ENCODE measurements around the gene QPCT. TPM values are rescaled to one million over a fixed set of nuclear protein-coding genes. Genes with fewer than 3 reads are reported as not detected.

Gene QPCT
- total and polyA plus RNA-seq, 2 experiments from 2014 or later = 13.2 TPM

DNA sequence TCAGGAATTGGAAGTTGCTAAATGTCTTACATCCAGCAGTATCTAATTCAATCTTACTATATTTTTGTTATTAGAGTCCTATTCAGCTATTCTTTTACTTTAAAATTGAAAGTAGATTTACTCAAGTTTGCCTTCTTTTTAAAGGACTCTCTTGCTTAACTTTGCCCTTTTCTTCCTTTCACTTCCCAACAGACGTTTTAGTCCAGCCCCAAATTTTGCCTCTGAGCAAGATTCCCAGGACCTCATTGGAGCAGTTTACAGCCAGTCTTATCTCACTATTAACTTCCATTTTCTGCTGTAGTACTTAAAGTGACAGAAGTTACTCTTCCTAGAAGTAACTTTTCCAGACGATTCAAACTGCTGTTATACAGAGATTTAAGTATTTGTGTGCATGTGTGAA, 18.1 kb upstream of the QPCT start:
- H4K20me1 ChIP-seq (replicated peaks; ENCODE audit: insufficient read depth) = peaks cover 8% of the 10 kb centered on the region; the same call in 1 of the 2 replicates
- no peak overlapping the region for H3K4me2 ChIP-seq
- peaks cover 20% of the 10 kb centered on the region for H3K4me1 ChIP-seq (ENCODE audit: insufficient read depth)
- H3F3A ChIP-seq (replicated peaks; ENCODE audit: low read depth) = peaks cover 11% of the 10 kb centered on the region
- Mint-ChIP-seq H3K27ac (no peak overlapping the region), H3K36me3 (ENCODE audit: low read depth) (peaks cover 9% of the 10 kb centered on the region; the same call in 1 of the 3 replicates), H3K9me3 (no peaks in the 10 kb centered on the region; the same call in 2 of the 3 replicates), H3K4me1 (peaks cover 14% of the 10 kb centered on the region), H3K27me3 (ENCODE audit: insufficient read depth, low read depth, poor library complexity) (peaks cover 20% of the 10 kb centered on the region), H3K4me3 (no peak overlapping the region)
- H3K36me3 ChIP-seq (ENCODE audit: insufficient read depth) = peaks cover 3% of the 10 kb centered on the region; the same call in 1 of the 2 replicates
- H2AFZ ChIP-seq = no peak overlapping the region
- ATAC-seq = no peak
- no peaks in the 10 kb centered on the region for H3K9me2 ChIP-seq (ENCODE audit: insufficient read depth)
- H3K27me3 ChIP-seq (ENCODE audit: insufficient read depth) = peaks cover 24% of the 10 kb centered on the region
- H3K79me2 ChIP-seq (replicated peaks; ENCODE audit: insufficient read depth) = peaks cover 28% of the 10 kb centered on the region
- DNase-seq (ENCODE audit: low spot score) = no peak
- H3K27ac ChIP-seq (ENCODE audit: low read depth) = no peak overlapping the region
- no peak overlapping the region for H3K4me3 ChIP-seq
- TF ChIP-seq POLR2AphosphoS5 (IDR thresholded peaks at IDR 0.05; ENCODE audit: low read depth) (no peak), CREB1 (CRISPR knock-in tag; IDR thresholded peaks at IDR 0.05; ENCODE audit: low read depth) (no peak), EZH2 (IDR thresholded peaks at IDR 0.05; ENCODE audit: low read depth, unreplicated experiment) (no peak), ZNF114 (CRISPR knock-in tag; IDR thresholded peaks at IDR 0.05) (no peak)
- TF ChIP-seq, protein P1, sequence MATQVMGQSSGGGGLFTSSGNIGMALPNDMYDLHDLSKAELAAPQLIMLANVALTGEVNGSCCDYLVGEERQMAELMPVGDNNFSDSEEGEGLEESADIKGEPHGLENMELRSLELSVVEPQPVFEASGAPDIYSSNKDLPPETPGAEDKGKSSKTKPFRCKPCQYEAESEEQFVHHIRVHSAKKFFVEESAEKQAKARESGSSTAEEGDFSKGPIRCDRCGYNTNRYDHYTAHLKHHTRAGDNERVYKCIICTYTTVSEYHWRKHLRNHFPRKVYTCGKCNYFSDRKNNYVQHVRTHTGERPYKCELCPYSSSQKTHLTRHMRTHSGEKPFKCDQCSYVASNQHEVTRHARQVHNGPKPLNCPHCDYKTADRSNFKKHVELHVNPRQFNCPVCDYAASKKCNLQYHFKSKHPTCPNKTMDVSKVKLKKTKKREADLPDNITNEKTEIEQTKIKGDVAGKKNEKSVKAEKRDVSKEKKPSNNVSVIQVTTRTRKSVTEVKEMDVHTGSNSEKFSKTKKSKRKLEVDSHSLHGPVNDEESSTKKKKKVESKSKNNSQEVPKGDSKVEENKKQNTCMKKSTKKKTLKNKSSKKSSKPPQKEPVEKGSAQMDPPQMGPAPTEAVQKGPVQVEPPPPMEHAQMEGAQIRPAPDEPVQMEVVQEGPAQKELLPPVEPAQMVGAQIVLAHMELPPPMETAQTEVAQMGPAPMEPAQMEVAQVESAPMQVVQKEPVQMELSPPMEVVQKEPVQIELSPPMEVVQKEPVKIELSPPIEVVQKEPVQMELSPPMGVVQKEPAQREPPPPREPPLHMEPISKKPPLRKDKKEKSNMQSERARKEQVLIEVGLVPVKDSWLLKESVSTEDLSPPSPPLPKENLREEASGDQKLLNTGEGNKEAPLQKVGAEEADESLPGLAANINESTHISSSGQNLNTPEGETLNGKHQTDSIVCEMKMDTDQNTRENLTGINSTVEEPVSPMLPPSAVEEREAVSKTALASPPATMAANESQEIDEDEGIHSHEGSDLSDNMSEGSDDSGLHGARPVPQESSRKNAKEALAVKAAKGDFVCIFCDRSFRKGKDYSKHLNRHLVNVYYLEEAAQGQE (IDR thresholded peaks at IDR 0.05; ENCODE audit: unreplicated experiment) = no peak

DNA sequence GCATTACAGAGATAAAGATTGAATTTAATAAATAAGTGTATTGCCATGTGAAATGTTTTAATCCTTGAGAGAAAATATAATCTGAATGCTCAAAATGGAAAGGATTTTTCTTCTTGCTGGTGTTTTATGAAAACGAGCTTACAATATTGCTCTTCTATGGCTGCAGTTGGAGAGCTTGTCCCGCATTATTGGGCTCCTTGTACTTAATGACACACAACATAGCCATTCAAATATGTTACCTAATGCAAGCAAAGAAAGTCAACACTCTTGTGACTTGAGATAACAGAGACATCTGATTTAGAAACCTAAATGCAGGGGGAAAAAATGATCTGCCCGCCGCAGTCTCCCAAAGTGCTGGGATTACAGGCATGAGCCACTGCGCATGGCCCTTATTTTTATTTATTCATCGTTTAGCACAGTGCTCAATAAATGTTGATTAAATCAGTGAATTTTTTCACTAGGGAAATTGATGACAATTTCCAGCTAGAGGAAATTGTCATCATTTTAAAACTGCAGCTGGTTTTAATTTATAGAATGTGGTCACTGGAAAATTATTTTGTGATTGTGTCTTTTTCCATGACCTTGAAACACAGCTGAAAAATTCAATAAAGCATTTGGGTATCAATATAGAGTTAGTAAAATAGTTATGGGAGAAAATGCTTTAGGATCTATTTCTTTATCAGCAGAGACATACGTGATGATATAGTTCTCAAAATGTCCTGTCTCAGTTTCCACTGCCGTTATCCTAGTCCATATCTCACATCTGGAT, 17.4 kb upstream of the QPCT start:
- Histone ChIP-seq H3K4me2 (no peak overlapping the region), H3K27me3 (ENCODE audit: insufficient read depth) (peaks cover 24% of the 10 kb centered on the region), H3K9me2 (ENCODE audit: insufficient read depth) (peaks cover under 1% of the 10 kb centered on the region; the same call in 1 of the 2 replicates), H3K27ac (ENCODE audit: low read depth) (no peak overlapping the region), H3K4me1 (ENCODE audit: insufficient read depth) (peaks cover 14% of the 10 kb centered on the region), H4K20me1 (replicated peaks; ENCODE audit: insufficient read depth) (0 out of 2 replicates have a peak, but pooled peaks cover under 1% of the 10 kb centered on the region), H3K36me3 (ENCODE audit: insufficient read depth) (no peaks in the 10 kb centered on the region), H3F3A (replicated peaks; ENCODE audit: low read depth) (peaks cover 11% of the 10 kb centered on the region), H2AFZ (no peak overlapping the region), H3K79me2 (replicated peaks; ENCODE audit: insufficient read depth) (peaks cover 20% of the 10 kb centered on the region), H3K4me3 (no peak overlapping the region)
- Mint-ChIP-seq H3K9me3 (no peaks in the 10 kb centered on the region; the same call in 2 of the 3 replicates), H3K4me1 (peaks cover 9% of the 10 kb centered on the region), H3K27ac (no peak overlapping the region), H3K36me3 (ENCODE audit: low read depth) (peaks cover 9% of the 10 kb centered on the region; the same call in 1 of the 3 replicates), H3K4me3 (no peak overlapping the region), H3K27me3 (ENCODE audit: insufficient read depth, low read depth, poor library complexity) (peaks cover 20% of the 10 kb centered on the region)
- ATAC-seq (no peak), DNase-seq (ENCODE audit: low spot score) (no peak)
- TF ChIP-seq EZH2phosphoT487 (IDR thresholded peaks at IDR 0.05; ENCODE audit: unreplicated experiment) (no peak), CREB1 (CRISPR knock-in tag; IDR thresholded peaks at IDR 0.05; ENCODE audit: low read depth) (no peak), POLR2AphosphoS5 (IDR thresholded peaks at IDR 0.05; ENCODE audit: low read depth) (no peak)
- TF ChIP-seq, protein P2, sequence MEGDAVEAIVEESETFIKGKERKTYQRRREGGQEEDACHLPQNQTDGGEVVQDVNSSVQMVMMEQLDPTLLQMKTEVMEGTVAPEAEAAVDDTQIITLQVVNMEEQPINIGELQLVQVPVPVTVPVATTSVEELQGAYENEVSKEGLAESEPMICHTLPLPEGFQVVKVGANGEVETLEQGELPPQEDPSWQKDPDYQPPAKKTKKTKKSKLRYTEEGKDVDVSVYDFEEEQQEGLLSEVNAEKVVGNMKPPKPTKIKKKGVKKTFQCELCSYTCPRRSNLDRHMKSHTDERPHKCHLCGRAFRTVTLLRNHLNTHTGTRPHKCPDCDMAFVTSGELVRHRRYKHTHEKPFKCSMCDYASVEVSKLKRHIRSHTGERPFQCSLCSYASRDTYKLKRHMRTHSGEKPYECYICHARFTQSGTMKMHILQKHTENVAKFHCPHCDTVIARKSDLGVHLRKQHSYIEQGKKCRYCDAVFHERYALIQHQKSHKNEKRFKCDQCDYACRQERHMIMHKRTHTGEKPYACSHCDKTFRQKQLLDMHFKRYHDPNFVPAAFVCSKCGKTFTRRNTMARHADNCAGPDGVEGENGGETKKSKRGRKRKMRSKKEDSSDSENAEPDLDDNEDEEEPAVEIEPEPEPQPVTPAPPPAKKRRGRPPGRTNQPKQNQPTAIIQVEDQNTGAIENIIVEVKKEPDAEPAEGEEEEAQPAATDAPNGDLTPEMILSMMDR (conservative IDR thresholded peaks at IDR 0.05; ENCODE audit: low read depth in 2 of 2) = no peak
- TF ChIP-seq, protein P1 (IDR thresholded peaks at IDR 0.05; ENCODE audit: unreplicated experiment) = no peak

Measured in GM23338 (cell line).